Liver (tissue), 3 donors: ENCODE results near the gene LCN10.

Source experiments
- ATF3 ChIP-seq: IDR thresholded peaks from 2 replicates; pipeline ENCODE4 v1.6.1; 2016; ENCODE audit warnings: antibody characterized with exemption
- CTCF ChIP-seq: fragments of 150-350 bp; IDR thresholded peaks from 2 replicates; pipeline ENCODE4 v1.5.1; 2017; ENCODE audit warnings: improper control_type of control experiment, low read depth, low read length; ENCODE audit not compliant: missing input control
- FOXA1 ChIP-seq: IDR thresholded peaks from 2 replicates; pipeline ENCODE4 v1.6.1; 2016; ENCODE audit warnings: antibody characterized with exemption
- GABPA ChIP-seq, 2 donors: IDR thresholded peaks in 1 of 2; conservative IDR thresholded peaks in 1 of 2; 2 replicates each; pipeline ENCODE4 v1.6.1; 2016; ENCODE audit warnings: antibody characterized with exemption in 2 of 2, mild to moderate bottlenecking in 1 of 2, moderate library complexity in 1 of 2
- JUND ChIP-seq, 2 donors: IDR thresholded peaks; 2 replicates each; pipeline ENCODE4 v1.6.1; 2016; ENCODE audit warnings: antibody characterized with exemption in 2 of 2
- MAX ChIP-seq: IDR thresholded peaks from 2 replicates; pipeline ENCODE4 v1.6.1; 2016; ENCODE audit warnings: antibody characterized with exemption
- RAD21 ChIP-seq, 2 donors: IDR thresholded peaks; 2 replicates each; pipeline ENCODE4 v1.6.1; 2016; ENCODE audit warnings: antibody characterized with exemption in 2 of 2, mild to moderate bottlenecking in 2 of 2
- RXRA ChIP-seq, 2 donors: IDR thresholded peaks; 2 replicates each; pipeline ENCODE4 v1.6.1; 2017 to 2018; ENCODE audit warnings: antibody characterized with exemption in 2 of 2, mild to moderate bottlenecking in 1 of 2
- TAF1 ChIP-seq: conservative IDR thresholded peaks from 2 replicates; pipeline ENCODE4 v1.6.1; 2016; ENCODE audit warnings: antibody characterized with exemption, mild to moderate bottlenecking
- YY1 ChIP-seq: IDR thresholded peaks from 2 replicates; pipeline ENCODE4 v1.6.1; 2016; ENCODE audit warnings: antibody characterized with exemption, mild to moderate bottlenecking
- ZBTB33 ChIP-seq: IDR thresholded peaks from 2 replicates; pipeline ENCODE4 v1.6.1; 2016; ENCODE audit warnings: antibody characterized with exemption
- donor health status: healthy.
- donor health status: healthy.

- TF ChIP-seq CTCF (no peak), MAX (no peak), ATF3 (no peak), ZBTB33 (no peak), RAD21 (IDR thresholded peaks at IDR 0.05) (no peak), YY1 (no peak), RXRA (IDR thresholded peaks at IDR 0.05) (no peak), GABPA (IDR thresholded peaks at IDR 0.05 in 1 of 2, conservative IDR thresholded peaks at IDR 0.05 in 1 of 2) (no peak), TAF1 (no peak), JUND (IDR thresholded peaks at IDR 0.05) (no peak), FOXA1 (no peak)
These were observed 32.2 kb downstream of the LCN10 start for GRCh38 chr9:136710543-136710942.
